ENCODE data around the gene RASSF5. TPM values are rescaled to one million over a fixed set of nuclear protein-coding genes. Genes with fewer than 3 reads are reported as not detected.

The RASSF5 gene
- total RNA-seq, 1 donor from 2014 or later = 0.35 TPM

DNA sequence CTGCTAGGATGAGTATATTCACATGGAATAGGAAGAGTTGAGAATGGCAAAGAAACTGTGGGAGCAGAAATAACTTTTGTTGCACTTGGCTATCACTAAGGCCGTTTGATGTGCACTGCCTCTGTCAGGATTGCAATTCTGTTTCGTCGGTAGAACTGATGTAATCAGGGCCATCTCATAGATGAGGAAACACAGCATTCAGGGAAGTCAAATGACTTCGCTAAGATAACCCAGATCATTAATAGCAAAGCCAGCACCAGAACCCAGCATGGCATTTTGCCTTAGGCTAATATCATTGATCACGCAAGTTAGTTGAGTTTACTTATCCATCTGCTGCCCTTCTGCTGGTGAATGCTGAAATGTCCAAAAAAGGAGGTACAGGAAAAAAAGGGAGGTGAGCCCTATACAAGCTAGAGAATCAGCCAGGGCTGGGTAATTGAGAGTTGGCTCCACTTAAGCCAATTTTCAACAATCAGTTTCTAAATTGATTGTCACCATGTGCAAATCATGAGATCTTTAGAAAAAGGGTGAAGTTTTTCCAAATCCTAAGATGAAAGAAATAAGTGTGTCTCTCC is 7.6 kb downstream of the RASSF5 start:
- DNase-seq (ENCODE audit: low read depth) = no peak

DNA sequence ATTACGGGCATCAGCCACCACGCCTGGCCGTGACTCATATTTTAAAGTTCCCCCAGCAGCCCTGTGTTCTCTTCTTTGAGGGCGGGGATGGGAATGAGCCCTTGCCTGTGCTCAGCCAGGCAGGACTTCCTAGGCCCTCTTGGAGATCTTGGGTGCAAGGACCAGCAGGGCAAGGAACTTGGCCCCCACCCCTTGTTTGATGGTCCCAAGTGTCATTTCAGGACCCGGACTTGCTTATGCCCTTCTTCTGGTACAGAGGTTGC is 9.3 kb downstream of the RASSF5 start:
- DNase-seq (ENCODE audit: low read depth) = no peak

DNA sequence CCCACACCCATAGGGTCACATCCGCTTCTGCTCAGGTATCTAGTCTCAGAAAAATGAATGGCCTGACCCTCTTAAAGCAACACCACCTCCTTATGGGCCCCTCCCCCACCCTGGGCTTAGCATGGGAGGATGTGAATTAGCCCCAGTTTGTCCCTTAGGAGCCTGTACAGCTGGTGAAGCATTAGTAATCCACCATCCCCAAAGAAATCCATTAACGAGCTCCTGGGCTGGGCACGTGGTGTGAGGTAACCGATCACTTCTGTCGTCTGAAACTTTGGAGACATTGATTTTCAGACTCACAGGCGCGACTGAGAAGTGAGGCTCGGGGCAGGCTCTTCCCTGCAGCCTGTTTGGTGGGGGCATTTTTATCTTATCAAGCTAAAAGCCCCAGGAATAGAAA is 10.5 kb downstream of the RASSF5 start:
- no peak for DNase-seq (ENCODE audit: low read depth)

DNA sequence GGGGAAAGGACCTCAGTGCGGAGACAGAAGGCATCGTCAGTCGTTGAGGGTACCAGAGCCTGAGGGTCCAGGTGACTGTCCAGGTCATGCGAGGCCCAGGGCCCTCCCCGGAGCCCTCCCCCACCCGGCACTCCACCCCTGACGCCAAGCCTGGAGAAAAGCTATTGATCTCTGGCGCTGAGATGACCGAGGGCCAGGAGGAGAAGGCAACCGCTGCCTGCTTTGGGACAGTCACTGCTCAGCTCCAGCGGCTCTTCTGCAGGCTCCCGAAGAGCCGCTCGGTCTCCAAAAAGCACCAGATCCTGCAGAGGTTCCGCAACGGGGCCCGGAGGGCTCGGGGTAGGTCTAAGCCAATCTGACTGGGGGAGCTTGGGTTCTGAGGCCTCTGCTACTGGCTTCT is 10.9 kb downstream of the RASSF5 start:
- DNase-seq (ENCODE audit: low read depth) = no peak

DNA sequence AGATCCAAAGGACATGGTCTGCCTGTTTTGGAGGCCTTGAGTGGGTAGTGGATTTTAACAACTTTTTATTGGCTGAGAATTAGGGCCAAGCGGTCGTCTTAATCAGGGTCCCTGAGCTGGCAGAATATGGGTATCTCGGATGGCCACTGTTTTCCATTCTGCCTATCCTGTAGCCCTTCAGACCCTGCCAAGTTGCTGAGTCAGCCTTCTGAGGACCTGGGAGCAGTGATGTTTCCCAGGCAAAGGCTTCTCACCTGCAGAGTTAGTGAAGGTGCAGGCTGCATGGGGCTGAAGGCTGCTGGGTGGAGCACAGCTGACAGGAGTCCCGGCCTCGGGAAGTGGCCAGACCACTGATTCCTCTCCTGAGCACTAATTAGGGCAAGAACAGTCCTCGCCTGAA is 11.4 kb downstream of the RASSF5 start:
- DNase-seq (ENCODE audit: low read depth) = no peak

DNA sequence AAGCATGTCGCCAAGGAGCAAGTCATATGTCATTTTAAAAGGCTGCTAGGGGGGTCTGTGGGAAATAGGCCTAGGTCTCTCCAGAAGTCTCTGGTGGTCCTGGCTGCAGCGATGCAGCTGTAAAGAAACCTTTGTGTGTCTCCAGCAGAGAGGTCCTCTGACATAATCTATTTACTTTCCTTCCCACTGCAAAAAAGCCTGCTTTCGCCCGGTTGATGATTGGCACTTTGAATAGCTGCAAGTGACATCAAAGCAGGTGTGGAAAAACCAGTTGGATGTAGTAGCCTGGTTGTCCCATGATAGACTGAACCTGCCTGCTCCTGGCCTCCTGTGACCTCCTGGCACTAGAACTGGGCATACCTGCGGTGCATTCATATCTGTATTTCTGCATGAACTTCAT is 13.8 kb downstream of the RASSF5 start:
- no peak for DNase-seq (ENCODE audit: low read depth)

DNA sequence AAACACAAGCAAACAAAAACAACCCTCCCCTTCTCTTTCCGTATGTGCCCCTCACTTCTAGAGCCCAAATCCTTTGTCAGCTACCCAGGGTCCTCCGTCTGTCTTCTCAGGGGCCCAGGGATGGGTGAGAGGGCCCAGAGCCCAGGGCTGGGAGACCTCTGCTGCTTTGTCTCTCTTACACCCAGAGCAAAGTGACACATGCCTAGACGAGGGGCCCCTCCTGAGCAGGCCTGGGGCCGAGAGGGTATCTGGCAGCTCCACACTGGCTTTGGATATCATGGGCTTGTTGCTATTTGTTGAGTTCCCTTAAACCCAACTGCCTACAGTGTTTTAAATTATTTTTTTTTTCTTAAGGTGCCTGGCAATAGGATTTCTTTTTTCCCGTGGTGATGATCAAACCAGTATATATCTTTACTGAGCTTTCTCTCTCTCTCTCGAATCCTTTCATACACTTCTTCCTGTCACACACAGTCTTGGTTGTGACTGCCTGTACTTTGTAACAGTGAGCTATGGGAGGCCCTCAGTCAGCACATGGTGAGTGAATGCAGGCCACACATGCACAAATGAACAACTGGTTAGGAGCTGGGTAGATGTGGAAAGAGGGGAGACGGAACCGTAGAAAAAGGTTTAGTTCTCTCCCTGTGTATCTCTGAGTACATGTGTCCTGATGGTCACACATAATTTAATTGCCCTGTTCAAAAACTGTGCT is 14.5 kb downstream of the RASSF5 start:
- no peak for DNase-seq (ENCODE audit: low read depth)

DNA sequence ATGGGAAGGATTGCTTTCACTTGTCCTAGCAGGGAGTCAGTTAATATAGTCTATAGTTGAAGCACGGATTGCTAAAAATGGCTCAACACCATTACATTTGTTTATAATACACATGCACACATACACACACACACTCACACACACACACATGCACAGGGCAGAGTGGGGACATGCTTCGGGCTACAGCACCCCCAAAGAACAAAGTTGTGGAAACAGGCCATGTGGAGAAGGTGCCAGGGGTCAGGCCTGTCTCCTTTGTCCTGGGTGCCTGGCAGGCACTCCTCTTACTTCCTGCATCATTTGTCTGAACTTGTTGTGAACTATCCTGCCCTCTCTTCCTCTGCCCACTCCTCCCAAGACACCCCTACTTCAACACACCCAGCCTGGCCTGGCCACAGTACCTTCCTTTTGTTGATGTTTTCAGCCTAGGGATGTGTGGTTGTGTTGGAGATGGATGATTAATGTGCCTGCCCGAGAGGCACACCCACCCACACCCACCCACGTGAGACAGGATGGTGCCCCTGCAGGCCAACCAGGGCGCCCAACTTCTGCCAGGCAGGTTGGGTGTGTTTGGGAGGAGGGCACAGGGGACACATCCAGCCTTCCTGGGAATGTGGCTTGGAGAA is 17.5 kb downstream of the RASSF5 start:
- no peak for DNase-seq (ENCODE audit: low read depth)

DNA sequence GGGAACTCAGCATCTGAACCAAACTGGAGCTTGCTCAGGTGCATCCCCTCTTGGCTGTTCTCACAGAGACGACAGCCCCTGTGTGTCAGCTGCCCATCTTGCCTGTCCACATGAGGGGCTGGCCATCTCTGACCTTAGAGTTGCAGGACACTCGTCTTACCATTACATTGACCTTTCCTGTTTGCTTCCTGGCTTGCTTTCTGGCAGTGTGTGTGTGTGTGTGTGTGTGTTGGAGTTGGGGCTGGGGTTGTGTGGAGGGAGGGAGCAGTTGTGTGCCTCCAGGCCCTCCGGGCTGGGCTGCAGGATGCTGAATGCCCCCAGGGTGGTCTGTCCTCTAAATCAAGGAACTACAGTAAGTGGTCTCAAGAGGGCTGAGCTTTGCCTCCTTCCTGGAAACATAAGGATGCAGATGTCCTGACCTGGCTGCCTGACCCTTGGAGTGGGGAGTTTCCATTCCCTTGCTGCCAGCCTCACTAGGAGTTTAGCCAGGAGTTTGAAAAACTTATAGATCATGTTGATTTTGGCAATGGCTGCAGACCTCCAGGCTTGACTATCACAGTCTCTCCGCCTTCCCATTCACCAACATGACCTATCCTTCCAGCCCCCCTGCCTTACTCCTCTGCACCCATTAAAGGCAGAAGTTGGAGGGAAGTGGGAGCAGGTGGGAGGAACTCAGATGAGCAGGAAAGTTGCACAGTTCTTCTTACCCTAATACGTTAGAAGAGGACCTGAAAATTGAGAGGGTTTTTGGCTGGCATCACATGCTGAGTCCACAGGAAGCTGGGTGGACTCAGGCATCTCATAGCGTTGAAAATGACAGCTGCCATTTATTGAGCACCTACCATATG is 19.0 kb downstream of the RASSF5 start:
- DNase-seq (ENCODE audit: low read depth) = no peak

DNA sequence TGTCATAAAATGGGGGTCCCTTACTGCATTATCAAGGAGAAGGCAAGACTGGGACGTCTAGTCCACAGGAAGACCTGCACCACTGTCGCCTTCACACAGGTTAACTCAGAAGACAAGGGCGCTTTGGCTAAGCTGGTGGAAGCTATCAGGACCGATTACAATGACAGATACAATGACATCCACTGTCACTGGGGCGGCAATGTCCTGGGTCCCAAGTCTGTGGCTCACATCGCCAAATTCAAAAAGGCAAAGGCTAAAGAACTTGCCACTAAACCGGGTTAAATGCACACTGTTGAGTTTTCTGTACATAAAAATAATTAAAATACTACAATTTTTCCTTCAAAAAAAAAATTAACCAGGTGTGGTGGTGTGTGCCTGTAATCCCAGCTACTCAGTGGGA is 22.1 kb downstream of the RASSF5 start:
- DNase-seq (ENCODE audit: low read depth) = no peak

DNA sequence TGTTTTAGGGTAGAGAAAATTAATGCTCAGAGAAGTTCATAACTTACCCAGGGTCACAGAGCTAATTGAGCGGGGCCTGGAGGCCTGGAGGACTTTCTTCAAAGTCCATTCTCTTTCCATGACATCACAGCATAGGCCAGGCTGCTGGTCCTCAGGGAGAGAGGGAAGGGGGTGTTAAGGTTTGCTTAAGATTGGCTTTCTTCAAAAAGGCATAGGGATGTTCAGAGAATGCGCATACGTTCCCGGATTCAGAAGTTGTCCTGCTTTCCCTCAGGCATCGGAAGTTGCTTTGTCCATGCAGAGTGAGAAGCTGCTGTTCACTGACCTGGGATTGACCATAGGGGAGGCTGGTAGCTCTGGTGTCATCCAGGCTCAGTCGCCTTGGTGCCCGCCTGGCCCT is 25.0 kb downstream of the RASSF5 start:
- no peak for DNase-seq (ENCODE audit: low read depth)

DNA sequence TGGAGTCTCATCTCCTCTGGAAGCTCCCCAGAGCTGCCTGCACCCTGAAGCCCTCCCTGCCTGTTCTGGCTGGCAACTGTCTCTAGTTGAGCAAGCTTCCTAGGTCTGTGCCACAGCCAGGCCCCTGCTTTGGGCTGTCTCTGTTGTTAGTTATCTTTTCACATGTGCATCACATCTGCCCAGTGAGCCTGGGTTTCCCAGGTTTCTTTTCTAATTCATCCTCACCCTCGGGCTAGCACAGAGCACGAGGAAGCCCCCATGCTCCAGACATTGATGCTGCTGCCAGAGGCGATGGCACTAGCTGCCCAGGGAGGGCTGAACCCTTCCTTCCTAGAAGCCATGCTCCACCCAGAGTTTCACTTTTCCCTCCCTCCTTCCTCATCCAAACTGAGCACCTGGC is 27.2 kb downstream of the RASSF5 start:
- DNase-seq (ENCODE audit: low read depth) = no peak

DNA sequence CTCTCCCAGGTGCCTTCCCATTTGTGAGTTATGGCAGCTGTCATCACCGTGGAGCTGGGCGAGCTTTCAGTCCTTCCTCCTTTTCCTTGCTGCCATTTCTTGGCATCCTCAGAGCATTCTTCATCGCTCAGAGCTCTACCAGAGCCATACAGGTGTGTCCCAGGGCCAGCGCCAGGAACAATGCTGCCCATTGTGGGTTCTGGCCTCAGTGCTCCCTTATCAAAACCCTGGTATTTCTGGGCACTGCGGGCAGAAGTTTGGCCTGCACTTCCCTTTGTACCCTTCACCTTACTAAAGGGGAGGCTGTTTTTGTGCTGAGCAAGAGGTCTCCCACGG is 28.5 kb downstream of the RASSF5 start:
- DNase-seq (ENCODE audit: low read depth) = no peak

DNA sequence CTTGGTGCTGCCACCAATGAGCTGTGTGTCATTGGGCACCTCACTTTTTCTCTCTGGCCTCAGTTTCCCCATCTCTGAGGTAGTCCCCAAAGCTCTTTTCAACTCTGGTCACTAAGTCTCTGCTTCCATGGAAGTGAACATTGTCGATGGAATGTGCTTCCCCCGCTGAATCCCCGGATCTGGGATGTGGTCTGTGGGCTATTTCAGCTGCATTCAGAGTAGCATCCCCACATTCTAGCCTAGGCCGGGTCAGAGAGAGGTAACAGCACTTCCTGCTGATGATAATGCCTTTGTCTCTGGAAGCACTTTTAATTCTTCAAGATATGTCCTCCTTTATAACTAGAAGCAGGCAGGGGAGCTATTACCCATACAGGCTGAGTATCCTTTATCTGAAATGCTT is 29.8 kb downstream of the RASSF5 start:
- DNase-seq (ENCODE audit: low read depth) = no peak

DNA sequence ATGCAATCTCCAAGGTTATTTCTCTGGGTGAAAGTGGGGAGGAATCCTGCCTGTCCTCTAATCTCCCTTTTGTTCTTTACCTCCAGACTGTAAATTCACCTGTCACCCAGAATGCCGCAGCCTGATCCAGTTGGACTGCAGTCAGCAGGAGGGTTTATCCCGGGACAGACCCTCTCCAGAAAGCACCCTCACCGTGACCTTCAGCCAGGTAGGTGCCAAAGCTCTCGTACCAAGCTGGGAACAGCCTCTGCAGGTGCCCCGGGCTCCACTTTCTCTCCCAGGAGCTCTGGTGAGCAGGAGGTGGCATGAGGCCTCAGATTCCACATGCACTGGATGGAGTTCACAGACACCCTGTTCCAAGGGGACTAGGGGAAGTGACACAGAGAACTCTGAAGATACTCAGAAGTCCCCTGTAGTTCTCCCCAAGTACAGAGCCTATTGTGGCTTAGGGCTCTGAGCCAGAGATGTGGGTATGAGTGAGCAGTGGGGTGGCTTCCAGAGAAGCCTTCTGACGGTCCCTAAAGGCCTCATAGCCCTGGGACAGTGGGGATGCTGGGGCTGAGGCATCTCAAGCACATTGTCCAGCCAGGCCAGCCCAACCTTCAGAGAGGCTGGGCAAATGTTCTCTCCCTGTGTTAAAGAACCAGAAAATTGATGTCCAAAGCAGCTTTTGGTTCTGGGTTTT is 30.9 kb downstream of the RASSF5 start:
- DNase-seq (ENCODE audit: low read depth) = no peak

DNA sequence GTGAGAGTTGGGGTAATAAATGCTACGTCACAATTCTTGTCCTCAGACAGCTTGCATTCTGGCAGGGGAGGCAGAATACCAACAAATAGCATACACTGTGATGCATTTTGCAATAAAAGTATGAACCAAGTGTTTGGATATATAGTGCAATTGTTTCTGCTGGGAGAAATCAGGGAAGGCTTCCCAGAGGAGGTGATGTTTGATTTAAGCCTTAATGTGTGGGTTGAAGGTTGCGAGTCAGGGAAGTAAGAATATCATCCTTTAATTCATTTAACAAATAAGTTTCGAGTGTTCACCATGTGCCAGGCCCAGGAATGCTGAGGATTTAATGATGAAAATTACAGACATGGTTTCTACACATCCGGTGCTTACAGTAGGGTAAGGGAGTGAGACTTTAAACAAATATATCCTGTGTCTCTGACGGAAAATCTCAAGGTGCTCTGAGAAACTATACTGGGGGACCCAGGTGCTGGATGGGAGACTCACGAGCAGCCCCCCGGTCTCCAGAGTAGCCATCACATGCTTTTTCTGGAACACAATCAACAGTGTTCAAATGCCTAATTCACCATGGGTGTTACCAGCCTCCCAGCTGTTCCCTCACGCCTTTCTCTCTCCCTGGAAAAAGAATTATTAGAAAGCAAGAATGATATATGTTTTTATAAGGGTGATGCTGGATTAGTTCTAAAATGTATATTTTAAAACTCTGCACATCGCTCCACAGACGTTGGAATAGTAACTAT is 31.7 kb downstream of the RASSF5 start:
- no peak for DNase-seq (ENCODE audit: low read depth)

DNA sequence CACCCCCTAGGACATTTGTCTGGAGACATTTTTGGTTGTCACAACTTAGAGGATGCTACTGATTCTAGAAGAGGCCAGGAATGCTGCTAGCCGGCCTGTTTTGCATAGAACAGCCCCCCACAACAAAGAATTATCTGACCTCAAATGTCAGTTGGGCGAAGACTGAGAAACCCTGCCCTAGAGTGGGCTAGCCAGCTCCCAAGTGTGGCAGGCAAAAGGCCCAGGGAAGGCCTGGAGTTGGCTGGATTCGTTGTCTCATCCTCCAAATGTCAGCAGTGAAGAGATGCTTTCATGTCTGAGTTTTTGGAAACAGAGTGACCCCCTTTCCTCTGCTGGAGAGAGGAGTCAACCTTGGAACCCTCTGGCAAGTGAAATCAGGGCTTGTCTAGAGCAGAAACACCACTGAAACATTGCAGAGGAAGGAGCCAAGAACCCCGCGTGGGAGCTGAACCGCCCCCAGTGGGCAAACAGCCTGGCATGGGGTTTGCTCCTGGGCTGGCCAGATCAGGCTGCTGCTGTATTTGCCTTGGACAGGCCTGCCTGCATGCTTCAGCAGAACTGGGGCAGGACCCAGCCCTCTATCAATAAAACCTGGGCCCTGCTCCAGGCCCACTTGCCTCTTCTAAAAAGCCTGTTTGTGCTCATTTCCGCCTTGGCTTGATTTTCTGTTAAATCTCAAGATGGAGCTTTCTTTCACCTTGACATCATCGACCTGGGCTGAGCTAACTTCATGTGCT is 32.9 kb downstream of the RASSF5 start:
- no peak for DNase-seq (ENCODE audit: low read depth)

DNA sequence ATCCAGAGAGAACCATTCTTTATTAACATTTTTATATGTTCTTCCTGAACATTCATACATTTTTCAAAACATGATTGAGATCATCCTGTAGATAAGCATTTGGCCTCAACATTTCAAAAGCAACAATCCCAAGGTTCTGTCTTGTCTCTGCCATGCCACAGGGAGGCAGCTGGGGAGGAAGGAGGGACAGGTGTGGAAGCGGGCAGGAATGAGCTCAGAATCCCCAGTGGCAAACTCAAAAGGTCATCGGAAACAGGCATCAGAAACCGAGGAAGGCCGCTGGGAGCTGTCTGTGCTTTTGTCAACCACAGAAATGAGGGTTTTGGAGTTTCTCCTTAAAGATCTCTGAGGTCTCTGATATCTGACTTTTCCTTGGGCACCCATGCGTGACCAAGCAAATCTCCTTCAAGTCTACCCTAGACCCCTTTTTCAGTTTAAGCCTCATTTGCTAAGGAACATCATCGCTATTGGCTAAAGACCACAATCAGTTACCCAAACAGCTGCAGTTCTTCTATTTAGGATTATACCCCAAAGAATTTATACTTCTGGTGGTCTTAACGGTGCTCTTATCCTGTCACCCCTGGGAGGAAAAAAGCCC is 34.0 kb downstream of the RASSF5 start:
- no peak for DNase-seq (ENCODE audit: low read depth)

DNA sequence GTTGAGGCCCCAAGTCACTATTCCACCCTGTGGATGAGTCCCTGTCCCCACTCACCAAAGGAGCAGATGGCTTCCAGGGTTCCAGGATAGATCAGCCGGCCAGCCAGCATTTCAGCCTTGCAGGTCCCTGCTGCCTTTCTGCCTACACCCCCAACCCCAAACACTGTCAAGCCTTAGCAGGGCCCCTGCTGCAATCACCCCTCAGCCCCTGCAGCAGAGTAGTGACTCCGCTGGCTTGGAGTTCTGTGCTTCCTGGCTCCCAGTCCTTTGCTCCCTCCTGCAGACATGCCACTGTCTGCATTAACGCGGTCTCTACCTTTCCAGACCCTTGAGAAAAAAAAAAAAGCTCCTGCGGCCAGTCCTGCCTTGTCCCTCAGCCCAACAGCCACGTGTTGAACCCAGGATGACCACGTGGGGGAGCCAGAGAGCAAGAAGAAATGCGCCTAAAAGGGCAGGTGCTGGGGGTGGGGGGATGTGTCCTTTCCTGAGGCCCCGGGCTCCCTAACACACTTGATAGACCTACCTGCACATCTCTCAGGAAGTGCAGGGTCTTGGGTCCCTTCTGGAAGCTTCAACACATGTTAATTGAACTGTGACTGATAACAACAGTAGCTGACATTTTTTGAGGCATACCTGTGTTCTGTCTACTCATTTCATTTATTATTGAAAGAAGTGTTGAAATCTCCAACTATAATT is 37.4 kb downstream of the RASSF5 start:
- no peak for DNase-seq (ENCODE audit: low read depth)

DNA sequence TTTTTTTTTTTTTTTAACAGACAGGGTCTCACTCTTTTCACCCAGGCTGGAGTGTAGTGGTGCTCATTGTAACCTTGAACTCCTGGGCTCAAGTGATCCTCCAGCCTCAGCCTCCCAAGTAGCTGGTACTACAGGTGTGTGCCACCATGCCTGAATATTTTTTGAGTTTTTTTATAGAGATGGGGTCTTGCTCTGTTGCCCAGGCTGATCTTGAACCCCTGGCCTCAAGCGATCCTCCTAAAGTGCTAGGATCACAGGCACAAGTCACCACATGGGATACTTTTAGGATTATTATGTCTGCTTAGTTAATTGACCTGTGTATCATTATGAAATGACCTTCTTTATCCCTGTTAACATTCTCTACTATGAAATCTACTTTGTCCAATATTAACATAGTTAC is 38.0 kb downstream of the RASSF5 start:
- no peak for DNase-seq (ENCODE audit: low read depth)
